Endothelial cell (in vitro differentiated cells): ENCODE results near the gene DHRS9. TPM values are rescaled to one million over a fixed set of nuclear protein-coding genes. Genes with fewer than 3 reads are reported as not detected.
A peak's percentile ranks its signal among the peaks of the same experiment; 100 is the strongest.

Experiments used
- DNase-seq: peaks from one replicate; pipeline ENCODE4 v3.0.0; 2021; ENCODE audit warnings: low spot score
- H3K27ac Mint-ChIP-seq: one replicate; pipeline ENCODE4 v1.8.0; 2021; ENCODE audit warnings: mixed read lengths, inconsistent platforms; ENCODE audit not compliant: unreplicated experiment
- H3K27me3 Mint-ChIP-seq: one replicate; pipeline ENCODE4 v1.8.0; 2021; ENCODE audit warnings: mild to moderate bottlenecking, moderate library complexity, mixed read lengths, inconsistent platforms; ENCODE audit not compliant: unreplicated experiment
- H3K36me3 Mint-ChIP-seq: one replicate; pipeline ENCODE4 v1.8.0; 2021; ENCODE audit warnings: mild to moderate bottlenecking, low read depth, mixed read lengths, inconsistent platforms; ENCODE audit not compliant: unreplicated experiment
- H3K4me1 Mint-ChIP-seq: one replicate; pipeline ENCODE4 v1.8.0; 2021; ENCODE audit warnings: mild to moderate bottlenecking, mixed read lengths, inconsistent platforms; ENCODE audit not compliant: unreplicated experiment
- H3K4me3 Mint-ChIP-seq: one replicate; pipeline ENCODE4 v1.8.0; 2021; ENCODE audit warnings: mild to moderate bottlenecking, mixed read lengths, inconsistent platforms; ENCODE audit not compliant: unreplicated experiment
- H3K9me3 Mint-ChIP-seq: one replicate; pipeline ENCODE4 v1.8.0; 2021; ENCODE audit warnings: mixed read lengths, inconsistent platforms; ENCODE audit not compliant: unreplicated experiment
- total RNA-seq: library from RNA; stranded (reverse); fragmentation: NEBNext Ultra II Directional; extraction: Animal tissue kit (Norgen Biotek cat#: 25700); gene quantifications from one replicate; pipeline ENCODE4 v1.2.1, GENCODE V29; 2021; ENCODE audit not compliant: unreplicated experiment
- TF ChIP-seq, protein P1 (sequence below): fragments of 200-600 bp; sonication (generic); IDR thresholded peaks from one replicate; pipeline ENCODE4 v1.5.0; 2021; ENCODE audit warnings: antibody characterized with exemption; ENCODE audit not compliant: unreplicated experiment

Gene DHRS9
- total RNA-seq, 1 donor from 2014 or later = not detected

DNA sequence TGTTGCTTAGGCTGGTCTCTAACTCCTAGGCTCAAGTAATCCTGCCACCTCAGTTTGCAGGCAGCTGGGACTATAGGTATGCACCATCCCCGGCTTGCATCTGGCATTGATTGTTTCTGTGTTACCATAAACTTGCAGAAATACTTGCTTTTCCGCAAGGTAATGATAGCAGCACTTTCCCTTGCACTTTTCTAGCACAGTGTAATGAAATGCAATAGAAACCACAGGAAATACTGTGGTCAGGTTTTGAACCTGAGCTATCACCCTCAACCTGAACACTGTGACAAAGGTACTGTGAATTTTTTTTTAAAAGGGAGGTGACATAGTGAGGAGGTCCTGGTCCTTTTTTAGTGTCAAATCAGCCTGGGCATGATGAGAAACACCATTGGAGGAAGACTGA, 38.3 kb downstream of the DHRS9 start:
- Mint-ChIP-seq H3K4me1 (peaks cover 31% of the 10 kb centered on the region), H3K4me3 (no peak overlapping the region), H3K9me3 (no peaks in the 10 kb centered on the region), H3K27ac (no peak overlapping the region), H3K36me3 (no peaks in the 10 kb centered on the region), H3K27me3 (peaks cover 1% of the 10 kb centered on the region)
- no peak for DNase-seq
- TF ChIP-seq, protein P1, sequence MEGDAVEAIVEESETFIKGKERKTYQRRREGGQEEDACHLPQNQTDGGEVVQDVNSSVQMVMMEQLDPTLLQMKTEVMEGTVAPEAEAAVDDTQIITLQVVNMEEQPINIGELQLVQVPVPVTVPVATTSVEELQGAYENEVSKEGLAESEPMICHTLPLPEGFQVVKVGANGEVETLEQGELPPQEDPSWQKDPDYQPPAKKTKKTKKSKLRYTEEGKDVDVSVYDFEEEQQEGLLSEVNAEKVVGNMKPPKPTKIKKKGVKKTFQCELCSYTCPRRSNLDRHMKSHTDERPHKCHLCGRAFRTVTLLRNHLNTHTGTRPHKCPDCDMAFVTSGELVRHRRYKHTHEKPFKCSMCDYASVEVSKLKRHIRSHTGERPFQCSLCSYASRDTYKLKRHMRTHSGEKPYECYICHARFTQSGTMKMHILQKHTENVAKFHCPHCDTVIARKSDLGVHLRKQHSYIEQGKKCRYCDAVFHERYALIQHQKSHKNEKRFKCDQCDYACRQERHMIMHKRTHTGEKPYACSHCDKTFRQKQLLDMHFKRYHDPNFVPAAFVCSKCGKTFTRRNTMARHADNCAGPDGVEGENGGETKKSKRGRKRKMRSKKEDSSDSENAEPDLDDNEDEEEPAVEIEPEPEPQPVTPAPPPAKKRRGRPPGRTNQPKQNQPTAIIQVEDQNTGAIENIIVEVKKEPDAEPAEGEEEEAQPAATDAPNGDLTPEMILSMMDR = no peak

GRCh38 chr2:169108099-169108884, 38.9 kb downstream of the DHRS9 start:
- no peak for DNase-seq

GRCh38 chr2:169109502-169110409, 40.4 kb downstream of the DHRS9 start:
- Mint-ChIP-seq H3K36me3 (peaks cover 3% of the 10 kb centered on the region), H3K27me3 (peaks cover 1% of the 10 kb centered on the region), H3K9me3 (no peaks in the 10 kb centered on the region), H3K4me1 (peaks cover 34% of the 10 kb centered on the region), H3K4me3 (no peak overlapping the region), H3K27ac (no peak overlapping the region)
- peak; percentile 83 for DNase-seq
- TF ChIP-seq, protein P1 = peak; percentile 87

More at GRCh38 chr2:169108099-169108884, 38.9 kb downstream of the DHRS9 start:
- H3K36me3 Mint-ChIP-seq = no peaks in the 10 kb centered on the region
- H3K4me3 Mint-ChIP-seq = no peak overlapping the region
- H3K9me3 Mint-ChIP-seq = no peaks in the 10 kb centered on the region
- no peak overlapping the region for H3K27ac Mint-ChIP-seq
- TF ChIP-seq, protein P1 = no peak
- peaks cover 1% of the 10 kb centered on the region for H3K27me3 Mint-ChIP-seq
- H3K4me1 Mint-ChIP-seq = peaks cover 34% of the 10 kb centered on the region

DNA sequence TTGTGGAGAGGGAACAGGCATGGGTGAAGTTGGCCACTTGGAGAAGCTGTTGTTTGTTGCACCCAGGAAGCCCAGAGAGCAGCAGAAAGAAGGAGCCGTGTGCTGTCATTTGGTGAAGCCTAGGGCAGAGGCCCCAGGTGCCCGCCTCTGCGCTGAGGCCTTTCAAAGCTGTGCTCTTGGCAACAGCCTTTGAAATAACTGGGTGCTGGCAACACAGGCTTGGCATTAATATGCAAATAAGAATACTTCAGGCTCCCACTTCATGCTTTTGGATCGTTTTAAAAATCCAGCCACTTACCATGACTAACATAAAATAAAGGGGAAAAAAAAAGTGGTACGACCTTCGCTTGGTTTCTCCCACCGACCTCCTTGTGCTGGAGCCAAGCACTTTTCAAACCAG, 41.1 kb downstream of the DHRS9 start:
- TF ChIP-seq, protein P1 = no peak
- H3K9me3 Mint-ChIP-seq = no peaks in the 10 kb centered on the region
- peaks cover 1% of the 10 kb centered on the region for H3K27me3 Mint-ChIP-seq
- H3K27ac Mint-ChIP-seq = peak overlapping the region; percentile 79
- H3K36me3 Mint-ChIP-seq = peaks cover 3% of the 10 kb centered on the region
- DNase-seq = peak; percentile 9
- peaks cover 34% of the 10 kb centered on the region for H3K4me1 Mint-ChIP-seq
- H3K4me3 Mint-ChIP-seq = no peak overlapping the region
